HG03442 (cell line): Measurements from ENCODE around the gene UGT2A3.

ENCODE experiments used
- ATAC-seq: cut with Tn5 transposase; IDR thresholded peaks from one replicate; pipeline ENCODE4 v1.9.1; 2021; ENCODE audit warnings: mild to moderate bottlenecking, moderate library complexity; ENCODE audit not compliant: unreplicated experiment

UGT2A3 gene

GRCh38 chr4:68917016-68917415 is 34.6 kb downstream of the UGT2A3 start:
- ATAC-seq = no peak

GRCh38 chr4:68912807-68913206 is 38.8 kb downstream of the UGT2A3 start:
- no peak for ATAC-seq

- no peak for ATAC-seq
Measured at GRCh38 chr4:68909385-68909784, 42.2 kb downstream of the UGT2A3 start.

- ATAC-seq = no peak
Measured at GRCh38 chr4:68907788-68908700, 43.6 kb downstream of the UGT2A3 start.

- ATAC-seq = no peak
Measured at GRCh38 chr4:68907245-68907644, 44.4 kb downstream of the UGT2A3 start.

- no peak for ATAC-seq
Measured at GRCh38 chr4:68906780-68907137, 44.8 kb downstream of the UGT2A3 start.

GRCh38 chr4:68905939-68906779 is 45.4 kb downstream of the UGT2A3 start:
- ATAC-seq = no peak

- no peak for ATAC-seq
Measured at GRCh38 chr4:68905598-68905938, 46.0 kb downstream of the UGT2A3 start.

GRCh38 chr4:68904786-68905185 is 46.8 kb downstream of the UGT2A3 start:
- peak; percentile 44 for ATAC-seq

GRCh38 chr4:68896749-68897148 is 54.9 kb downstream of the UGT2A3 start:
- ATAC-seq = no peak

- no peak for ATAC-seq
Measured at GRCh38 chr4:68895561-68896198, 55.9 kb downstream of the UGT2A3 start.

- ATAC-seq = no peak
Measured at GRCh38 chr4:68892861-68893260, 58.7 kb downstream of the UGT2A3 start.

GRCh38 chr4:68891678-68892077 is 59.9 kb downstream of the UGT2A3 start:
- ATAC-seq = no peak

GRCh38 chr4:68885545-68885944 is 66.1 kb downstream of the UGT2A3 start:
- ATAC-seq = no peak

GRCh38 chr4:68883870-68884269 is 67.7 kb downstream of the UGT2A3 start:
- no peak for ATAC-seq
